NOMO-1 treated with dmso at 0.1 percent for 144 hours (cell line): ENCODE results near the gene MPL.

Source experiments
- DNase-seq: peaks from one replicate; lab custom pipeline; 2025; ENCODE audit not compliant: unreplicated experiment; lab: John Stamatoyannopoulos, UW

The MPL gene

DNA sequence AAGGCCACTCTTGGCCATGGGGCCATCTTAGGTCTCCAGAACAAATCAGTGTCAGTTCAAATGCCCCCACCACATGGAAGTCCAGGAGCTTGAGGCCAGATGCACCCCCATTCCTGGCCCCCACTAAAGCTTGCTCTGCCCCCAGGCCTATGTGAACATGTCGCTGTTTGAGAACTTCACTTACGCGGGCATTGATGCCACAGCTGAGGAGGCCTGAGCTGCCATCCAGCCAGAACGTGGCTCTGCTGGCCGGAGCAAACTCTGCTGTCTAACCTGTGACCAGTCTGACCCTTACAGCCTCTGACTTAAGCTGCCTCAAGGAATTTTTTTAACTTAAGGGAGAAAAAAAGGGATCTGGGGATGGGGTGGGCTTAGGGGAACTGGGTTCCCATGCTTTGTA is 15.1 kb upstream of the MPL start:
- DNase-seq: no peak

DNA sequence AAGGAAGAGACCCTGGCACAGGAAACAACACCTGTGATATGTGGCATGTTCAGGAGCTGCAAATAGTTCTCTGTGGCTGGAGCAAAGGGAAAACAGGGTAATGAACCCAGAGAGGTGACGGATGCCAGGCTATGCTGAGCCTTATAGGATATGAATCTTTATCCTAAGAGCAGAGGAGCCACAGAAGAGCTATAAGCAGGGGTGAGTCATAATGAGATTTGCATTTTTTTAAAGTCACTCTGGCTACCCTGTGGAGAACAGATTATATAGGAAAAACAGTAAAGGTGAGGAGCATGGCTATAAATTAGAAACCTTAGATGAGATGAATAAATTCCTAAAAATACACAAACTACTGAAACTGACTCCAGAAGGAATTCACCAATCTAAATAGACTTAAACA is 12.8 kb upstream of the MPL start:
- DNase-seq: no peak

DNA sequence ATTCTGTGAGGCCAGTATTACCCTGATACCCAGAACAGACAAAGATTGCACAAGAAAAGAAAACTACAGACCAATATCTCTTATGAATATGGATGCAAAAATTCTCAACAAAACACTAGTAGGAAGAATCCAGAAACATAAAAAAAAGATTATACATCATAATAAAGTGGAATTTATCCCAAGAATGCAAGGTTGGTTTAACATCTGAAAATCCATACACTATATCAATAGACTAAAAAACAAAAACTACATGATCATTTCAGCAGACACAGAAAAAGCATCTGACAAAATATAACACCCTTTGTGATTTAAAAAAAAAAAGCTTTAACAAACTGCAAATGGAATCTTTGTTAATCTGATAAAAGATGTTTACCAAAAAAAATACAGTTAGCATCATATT is 12.2 kb upstream of the MPL start:
- no peak for DNase-seq

DNA sequence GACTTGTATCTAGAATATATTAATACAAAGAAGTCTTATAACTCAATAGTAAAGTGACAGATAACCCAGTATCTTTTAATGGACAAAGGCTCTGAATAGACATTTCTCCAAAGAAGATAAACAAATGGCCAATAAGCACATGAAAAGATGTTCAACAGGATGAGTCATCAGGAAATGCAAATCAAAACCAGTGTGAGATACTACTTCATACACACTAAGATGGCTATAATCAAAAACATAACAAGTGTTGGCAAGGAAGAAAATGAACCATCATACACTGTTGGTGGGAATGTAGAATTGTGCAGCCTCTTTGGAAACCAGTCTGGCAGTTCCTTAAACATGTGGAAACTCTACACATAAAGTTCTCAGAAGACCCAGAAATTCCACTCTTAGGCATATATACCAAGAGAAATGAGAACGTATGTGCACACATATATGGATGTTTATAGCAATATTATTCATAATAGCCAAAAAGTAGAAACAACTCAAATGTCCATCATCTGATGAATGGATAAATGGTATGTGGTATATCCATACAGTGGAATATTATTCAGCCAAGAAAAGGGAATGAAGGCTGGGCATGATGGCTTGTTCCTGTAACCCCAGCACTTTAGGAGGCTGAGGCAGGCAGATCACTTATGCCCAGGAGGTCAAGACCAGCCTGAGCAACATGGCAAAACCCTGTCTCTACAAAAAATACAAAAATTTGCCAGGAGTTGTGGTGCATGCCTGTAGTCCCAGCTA is 9.9 kb upstream of the MPL start:
- no peak for DNase-seq

DNA sequence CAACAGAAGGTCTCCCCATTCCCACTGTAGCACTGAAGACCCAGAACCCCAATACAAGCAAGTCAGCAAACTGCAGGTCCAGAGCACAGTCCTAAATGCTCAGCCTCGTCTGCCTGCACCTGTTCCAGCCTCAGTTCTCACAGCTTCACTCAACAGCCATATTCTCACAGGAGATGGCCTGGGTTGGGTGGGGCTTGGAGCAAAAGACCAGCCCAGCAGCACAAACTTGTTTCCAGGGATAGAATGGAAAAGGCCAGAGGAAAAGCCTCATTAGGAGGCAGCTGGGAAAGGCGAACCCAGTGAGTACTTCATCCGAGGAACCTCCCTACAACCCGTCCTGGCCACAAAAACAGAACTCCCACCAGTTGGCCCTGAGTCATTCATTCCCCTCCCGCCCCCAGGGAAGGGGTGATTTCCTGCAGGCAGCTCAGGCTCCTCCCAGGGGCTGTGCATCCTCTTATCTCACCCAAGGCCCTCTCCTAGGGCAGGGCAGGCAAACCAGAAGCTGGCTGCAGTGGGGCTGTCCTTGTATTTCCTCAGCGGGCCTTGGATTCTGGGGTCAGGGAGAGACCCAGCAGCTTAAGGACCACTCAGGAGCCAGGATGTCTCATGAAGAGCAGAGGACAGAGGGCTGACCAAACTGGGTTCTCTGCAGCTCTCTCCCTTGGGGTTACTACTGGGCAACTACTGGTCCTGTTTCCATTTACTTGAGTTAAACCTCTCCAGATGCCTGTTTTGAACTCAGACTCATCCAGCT is 7.4 kb upstream of the MPL start:
- no peak for DNase-seq

DNA sequence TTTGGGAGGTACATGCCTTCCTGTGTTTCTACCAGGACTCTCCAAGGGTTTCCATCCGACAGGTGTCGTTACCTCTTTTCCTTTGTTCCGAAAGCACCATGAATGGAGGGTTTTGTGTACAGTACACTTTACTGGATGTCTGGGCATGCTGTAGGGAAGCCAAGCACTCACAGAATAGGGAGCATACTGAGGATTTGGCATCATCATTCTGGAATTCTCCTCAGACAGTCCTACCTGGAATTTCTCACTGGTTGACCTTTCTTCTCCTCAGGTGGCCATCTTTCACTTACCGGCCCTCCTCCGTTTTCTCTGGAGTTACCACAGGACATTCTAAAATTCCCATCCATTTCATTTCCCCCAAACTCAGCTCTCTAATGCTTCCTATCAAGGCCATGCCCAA is 5.9 kb upstream of the MPL start:
- no peak for DNase-seq

DNA sequence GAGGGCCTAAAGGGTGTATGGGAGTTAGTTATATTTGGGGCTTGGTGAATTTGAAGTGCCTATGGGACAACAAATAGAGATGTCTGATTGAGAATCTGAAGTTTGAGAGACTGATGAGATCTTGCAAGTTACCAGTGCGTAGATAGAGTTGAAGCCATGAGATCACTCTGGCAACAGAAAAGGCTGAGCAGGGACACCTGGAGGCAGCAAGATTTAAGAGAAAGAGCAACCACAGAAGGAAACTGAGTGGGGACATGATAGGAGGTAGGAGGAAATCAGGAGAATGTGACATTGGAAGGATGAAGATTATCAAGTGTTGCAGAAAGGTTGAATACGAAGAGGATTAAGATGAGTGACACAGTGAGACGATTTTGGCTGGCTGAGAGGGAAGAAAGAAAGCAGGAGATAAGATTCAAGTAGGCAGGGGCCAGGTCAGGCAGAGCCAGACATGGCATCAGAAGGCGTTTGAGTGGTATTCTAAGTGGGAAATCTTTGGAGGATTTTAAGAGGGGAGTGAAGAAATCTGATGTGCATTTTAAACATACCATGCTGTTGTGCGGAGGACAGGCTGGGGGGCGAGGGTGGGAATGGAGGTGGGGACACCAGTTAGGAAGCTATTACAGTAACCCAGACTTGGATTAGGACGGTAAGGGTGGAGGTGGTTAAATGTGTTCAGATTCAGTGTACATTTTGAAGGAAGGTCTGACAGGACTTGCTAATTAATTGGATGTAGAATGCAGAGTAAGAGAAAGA is 3.0 kb upstream of the MPL start:
- no peak for DNase-seq

DNA sequence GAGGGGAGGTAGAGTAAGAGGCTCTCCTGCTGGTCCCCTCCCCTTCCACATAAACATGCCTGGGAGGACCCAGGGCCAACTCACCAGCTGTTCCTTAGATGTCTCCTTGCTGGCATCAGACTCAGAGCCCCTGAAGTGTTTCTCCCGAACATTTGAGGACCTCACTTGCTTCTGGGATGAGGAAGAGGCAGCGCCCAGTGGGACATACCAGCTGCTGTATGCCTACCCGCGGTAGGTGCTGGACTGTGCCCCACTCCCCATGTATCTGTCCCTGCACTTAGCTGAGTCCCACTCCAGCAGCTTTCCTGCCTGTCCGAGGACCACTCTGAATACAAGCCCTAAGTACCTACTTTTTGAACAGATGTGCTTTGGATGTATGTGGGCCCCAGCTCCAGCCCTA is 383 bp downstream of the MPL start:
- no peak for DNase-seq

DNA sequence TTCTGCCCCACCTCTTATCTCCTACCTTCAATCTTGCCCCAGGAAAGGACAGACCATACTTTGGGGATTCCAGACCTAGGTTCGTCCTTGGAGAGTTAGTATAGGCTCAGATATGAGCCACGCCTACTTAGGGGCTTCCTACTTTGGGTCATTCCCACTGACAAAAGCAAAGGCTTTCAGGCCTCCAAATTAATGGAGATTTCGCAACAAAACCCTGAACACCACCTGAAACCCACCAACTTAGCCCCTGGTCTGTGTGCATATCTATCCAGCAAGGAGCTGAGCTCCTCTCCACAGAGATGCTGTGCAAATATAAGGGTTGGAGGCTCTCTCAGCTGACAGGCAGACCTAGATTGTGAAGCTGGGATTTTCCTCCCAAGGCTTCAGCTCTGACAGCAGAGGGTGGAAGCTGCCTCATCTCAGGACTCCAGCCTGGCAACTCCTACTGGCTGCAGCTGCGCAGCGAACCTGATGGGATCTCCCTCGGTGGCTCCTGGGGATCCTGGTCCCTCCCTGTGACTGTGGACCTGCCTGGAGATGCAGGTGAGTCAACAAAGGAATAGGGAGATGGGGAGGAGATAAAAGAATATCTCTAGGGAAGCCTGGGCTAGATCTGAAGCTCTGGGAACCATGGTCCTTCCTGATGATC is 2.1 kb downstream of the MPL start:
- DNase-seq: no peak

DNA sequence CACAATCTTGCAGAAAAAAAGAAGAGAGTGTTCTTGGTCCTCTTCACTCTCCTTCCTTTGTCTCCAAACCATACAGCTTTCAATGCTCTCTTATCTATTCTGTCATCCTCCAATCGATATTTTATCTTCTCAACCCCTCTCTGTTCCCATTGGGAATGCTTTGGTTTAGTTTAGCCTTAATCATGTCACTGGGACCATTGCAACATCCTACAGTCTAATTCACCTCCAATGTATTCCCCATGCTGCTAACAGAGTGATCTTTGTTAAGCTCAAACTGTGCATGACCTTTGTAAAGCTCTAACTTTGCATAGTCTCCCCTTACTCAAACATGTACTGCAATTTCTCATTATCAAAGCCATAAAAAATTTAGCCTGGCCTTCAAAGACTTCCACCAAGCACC is 2.9 kb downstream of the MPL start:
- no peak for DNase-seq

DNA sequence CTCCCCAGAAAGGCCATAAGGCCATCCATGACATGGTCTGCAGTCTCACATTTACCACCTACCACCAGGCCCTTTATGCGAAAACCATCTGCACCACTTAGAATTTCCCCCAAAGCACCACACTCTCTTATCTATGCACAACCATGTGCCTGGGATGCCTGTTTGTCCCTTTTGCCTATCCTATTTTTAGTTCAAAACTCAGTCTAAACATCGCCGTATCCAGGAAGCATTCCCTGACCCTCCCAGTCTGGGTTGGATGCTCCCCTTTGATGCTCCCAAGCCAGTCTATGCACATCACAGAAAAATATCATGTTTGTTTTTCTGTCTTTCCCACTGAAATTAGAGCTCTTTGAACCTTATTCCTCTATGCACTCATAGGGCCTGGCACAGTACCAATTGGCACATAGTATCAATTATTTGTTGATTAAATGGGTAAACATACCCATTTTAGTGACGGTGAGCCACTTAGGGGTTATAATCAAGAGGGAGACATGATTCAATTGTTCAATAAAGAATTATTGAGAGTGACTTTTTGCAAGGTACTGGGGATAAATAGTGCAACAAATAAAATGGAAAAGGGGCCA is 6.7 kb downstream of the MPL start:
- no peak for DNase-seq

DNA sequence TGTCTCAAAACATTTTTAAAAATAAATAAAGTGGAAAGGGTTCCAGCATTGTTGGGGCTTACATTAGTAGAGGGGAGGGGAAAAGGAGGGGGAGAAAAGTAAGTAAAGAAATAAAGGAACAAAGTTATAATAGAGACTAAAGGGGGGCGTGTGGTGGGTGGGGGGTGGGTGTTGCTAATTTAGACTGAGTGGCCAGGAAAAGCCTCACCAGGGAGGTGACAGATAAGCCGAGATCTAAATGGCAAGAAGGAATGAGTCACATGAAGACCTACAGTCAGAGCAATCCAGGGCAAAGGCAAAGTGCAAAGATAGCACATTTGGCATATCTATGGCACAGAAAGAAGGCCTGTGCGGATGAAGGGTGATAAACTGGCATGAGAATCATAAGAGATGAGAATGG is 7.5 kb downstream of the MPL start:
- no peak for DNase-seq

DNA sequence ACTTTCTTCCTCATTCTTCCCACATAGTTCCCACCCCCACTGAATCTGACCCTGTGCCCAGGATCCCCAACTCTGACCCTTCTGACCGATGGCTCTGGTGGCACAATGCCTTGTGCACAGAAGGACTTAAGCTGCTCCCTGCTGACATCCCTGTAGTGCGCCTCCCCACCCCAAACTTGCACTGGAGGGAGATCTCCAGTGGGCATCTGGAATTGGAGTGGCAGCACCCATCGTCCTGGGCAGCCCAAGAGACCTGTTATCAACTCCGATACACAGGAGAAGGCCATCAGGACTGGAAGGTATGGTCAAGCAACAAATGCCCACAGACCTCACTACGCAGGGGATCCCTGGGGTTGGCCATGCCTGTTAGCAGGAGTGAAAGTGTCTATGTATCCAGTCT is 9.0 kb downstream of the MPL start:
- DNase-seq: no peak

DNA sequence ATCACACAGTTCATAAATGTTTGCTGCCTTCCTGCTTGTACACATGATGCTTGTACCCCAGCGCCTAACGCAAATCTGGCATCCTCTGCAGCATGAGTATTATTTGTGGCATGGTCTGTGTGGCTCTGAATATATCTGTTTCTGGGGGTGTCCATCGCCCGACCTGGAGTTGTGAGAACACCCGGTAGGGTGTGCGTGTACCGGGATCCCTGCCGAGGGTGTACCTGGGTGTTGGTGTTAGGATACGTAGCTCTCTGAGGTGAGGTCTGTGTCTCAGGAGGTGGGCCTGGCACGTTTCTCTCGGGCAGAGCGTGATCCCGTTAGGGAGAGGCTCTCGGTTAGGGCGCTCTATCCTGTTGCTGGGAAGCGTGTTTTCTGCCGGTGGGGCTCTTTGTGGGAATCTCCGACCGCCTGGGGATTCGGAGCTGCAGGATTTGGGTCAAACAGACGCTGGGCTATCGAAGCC is 10.8 kb downstream of the MPL start:
- DNase-seq: no peak

DNA sequence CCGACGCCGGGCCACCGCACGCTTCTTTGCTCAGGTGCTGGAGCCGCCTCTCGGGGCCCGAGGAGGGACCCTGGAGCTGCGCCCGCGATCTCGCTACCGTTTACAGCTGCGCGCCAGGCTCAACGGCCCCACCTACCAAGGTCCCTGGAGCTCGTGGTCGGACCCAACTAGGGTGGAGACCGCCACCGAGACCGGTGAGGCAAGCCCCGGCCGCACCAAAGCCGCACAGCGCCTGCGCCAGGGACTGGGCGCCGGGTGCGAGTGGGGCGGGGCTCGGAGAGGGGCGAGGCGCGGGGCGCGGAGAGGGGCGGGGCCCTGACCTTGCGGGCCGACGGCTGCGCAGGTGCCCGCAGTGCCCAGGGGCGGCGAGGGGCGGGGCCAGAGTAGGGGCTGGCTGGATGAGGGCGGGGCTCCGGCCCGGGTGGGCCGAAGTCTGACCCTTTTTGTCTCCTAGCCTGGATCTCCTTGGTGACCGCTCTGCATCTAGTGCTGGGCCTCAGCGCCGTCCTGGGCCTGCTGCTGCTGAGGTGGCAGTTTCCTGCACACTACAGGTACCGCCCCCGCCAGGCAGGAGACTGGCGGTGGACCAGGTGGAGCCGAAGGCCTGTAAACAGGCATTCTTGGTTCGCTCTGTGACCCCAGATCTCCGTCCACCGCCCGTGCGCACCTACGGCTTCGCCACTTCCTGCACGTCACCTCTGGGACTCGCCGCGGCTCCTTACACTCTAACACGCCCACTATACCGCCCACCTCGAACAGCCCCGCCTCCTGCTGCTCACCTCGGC is 11.4 kb downstream of the MPL start:
- peak; percentile 37 for DNase-seq

DNA sequence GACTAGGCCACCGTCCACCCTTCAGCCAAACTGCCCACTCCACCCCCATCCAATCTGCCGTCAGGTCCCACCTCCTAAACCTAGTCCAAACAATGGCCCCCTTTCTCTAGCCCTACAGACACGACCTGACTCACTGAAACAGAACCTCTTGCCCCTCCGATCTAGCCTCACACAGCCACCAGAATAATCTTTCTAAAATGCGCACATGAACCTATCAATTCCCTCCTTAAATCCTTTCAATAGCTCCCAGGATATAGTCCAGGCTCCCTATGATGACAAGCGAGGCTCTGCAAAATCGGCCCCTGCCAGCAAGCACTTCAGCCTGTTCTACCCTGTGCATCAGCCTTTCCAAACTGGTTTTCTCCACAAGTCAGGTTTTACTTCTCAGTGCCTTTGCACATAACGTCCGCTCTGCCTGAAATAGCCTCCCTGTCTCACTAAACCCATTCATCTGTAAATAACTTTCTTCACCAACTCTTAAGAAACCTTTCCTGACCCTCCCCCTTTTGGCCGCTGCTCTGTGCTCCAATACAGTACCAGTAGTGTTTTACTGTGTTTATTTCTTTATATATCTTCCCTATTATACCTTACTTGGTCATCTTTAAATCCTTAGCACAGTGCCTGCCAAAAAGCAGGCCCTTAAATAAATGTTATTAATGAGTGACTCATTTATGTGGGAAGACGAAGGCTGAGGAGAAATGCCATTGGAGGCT is 12.1 kb downstream of the MPL start:
- no peak for DNase-seq

DNA sequence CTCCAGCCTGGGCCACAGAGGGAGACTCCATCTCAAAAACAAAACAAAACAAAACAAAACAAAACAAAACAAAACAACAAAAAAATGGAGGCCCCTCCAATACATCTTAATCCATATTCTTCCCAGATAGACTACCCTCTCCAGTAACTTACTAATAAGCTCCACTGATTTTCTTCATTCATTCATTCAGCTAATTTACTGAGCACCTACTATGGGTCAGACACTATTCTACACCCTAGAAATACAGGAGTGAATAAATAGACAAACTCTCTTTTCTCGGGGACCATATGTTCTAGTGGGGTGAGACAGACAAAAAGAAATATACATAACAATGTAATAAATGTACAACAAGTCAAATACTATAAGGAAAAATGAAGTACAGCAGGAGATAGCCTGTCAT is 13.4 kb downstream of the MPL start:
- no peak for DNase-seq

DNA sequence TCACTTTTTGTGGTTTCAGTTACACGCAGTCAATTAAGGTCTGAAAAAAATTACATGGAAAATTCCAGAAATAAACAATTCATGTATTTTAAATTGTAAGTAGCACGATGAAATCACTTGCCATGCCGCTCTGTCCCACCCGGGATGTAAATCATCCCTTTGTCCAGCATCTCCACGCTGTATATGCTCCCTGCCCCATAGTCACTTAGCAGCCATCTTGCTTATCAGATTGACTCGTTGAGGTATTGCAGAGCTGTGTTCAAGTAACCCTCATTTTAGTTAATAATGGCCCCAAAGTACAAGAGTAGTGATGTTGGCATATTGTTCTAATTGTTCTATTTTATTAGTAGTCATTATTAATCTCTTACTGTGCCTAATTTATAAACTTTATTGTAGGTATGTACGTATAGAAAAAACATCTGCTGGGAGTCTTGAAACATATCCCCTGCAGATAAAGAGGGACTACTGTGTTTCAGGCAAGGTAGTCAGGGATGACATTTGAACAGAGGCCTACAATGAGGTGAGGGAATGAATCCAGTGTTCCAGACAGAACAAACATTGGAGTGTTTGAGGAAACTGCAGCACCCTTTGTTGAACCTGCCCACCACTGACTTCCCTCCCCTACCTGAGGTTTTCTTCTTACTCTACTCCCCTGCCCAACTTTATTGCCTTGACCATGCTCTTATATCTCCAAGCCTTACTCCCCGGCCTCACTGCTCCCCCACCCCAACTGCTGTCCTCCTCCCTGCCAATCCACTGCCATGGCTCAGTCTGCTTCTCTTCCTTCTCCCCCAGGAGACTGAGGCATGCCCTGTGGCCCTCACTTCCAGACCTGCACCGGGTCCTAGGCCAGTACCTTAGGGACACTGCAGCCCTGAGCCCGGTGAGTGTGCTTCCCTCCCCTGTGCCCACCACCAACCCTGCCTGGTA is 14.1 kb downstream of the MPL start:
- no peak for DNase-seq

DNA sequence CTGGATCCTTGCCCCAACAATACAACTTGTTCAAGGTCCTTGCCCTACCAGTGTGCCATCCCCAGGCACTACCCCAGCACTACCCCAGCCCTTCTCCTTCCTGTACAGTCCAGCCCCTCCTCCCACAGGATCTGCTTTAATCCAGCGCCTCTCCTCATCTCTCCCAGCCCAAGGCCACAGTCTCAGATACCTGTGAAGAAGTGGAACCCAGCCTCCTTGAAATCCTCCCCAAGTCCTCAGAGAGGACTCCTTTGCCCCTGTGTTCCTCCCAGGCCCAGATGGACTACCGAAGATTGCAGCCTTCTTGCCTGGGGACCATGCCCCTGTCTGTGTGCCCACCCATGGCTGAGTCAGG is 14.7 kb downstream of the MPL start:
- no peak for DNase-seq
